SK-N-MC (cell line): ENCODE results near the gene MRPS6.

Source experiments
- EZH2 ChIP-seq: fragments of 200-600 bp; sonication (generic); IDR thresholded peaks from one replicate; pipeline ENCODE4 v1.6.1; 2017; ENCODE audit warnings: antibody characterized with exemption
- FOXP2 ChIP-seq: optimal IDR thresholded peaks from 2 replicates; pipeline ENCODE3; 2011; ENCODE audit warnings: mild to moderate bottlenecking, moderate library complexity; ENCODE audit not compliant: insufficient read depth; ENCODE audit errors: extremely low read length, control extremely low read depth
- POLR2AphosphoS5 ChIP-seq: IDR thresholded peaks from 2 replicates; pipeline ENCODE4 v1.6.1; 2012; ENCODE audit warnings: mild to moderate bottlenecking, low read depth, low read length, borderline replicate concordance

GRCh38 chr21:34097442-34097841, 24.1 kb downstream of the MRPS6 start:
- TF ChIP-seq POLR2AphosphoS5: no peak
- no peak for TF ChIP-seq EZH2
- no peak for TF ChIP-seq FOXP2
